Inflammatory macrophage treated with lipopolysaccharide for 1 hour (primary cell): ENCODE results near the gene CHCHD3.
"Not testable (repeated sequence)": the region's sequence is repeated elsewhere in the genome, so short reads cannot be mapped to it uniquely, and the experiment has no call there.

Experiments used
- DNase-seq, 2 donors: peaks; one replicate each; pipeline ENCODE4 v3.0.0-alpha.2; 2020 to 2022

Gene CHCHD3

GRCh38 chr7:132999845-133000244 is 82.0 kb downstream of the CHCHD3 start:
- DNase-seq, result no peak

- DNase-seq, result no peak
These were observed 83.1 kb downstream of the CHCHD3 start for GRCh38 chr7:132998763-132999162.

- DNase-seq, result no peak
These were observed 84.4 kb downstream of the CHCHD3 start for GRCh38 chr7:132997505-132997904.

DNA sequence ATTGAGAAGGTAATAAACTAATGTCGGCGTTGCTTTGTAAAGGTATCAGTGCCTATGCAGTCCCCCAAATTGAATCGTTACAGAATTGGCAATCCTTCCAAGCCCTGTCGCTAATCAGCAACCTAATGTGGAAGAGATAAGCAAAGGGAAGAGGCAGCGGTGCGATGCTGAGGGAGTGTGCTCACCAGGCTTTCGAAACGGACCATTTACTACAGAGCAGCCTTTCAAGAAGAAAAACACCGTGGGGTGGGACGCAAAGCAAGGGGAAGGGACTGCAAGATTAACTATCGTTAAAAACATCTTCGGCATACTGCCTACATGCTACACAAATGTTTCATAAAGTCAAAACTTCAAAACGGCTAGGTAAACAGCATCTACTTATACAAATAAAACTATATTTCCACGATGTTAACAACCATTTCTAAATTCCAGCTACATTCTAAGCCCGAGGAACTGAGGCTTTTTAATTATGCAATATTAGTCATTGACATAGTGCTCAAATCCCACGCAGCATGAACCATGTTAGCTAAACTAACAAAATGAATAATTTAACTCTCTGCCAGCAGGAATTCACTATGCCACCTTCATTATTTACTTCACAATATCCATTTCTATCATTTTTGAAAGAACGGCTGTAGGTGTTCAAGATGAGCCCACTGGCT is 85.2 kb downstream of the CHCHD3 start:
- DNase-seq, result no peak

- no peak for DNase-seq
These were observed 88.4 kb downstream of the CHCHD3 start for GRCh38 chr7:132993377-132994013.

DNA sequence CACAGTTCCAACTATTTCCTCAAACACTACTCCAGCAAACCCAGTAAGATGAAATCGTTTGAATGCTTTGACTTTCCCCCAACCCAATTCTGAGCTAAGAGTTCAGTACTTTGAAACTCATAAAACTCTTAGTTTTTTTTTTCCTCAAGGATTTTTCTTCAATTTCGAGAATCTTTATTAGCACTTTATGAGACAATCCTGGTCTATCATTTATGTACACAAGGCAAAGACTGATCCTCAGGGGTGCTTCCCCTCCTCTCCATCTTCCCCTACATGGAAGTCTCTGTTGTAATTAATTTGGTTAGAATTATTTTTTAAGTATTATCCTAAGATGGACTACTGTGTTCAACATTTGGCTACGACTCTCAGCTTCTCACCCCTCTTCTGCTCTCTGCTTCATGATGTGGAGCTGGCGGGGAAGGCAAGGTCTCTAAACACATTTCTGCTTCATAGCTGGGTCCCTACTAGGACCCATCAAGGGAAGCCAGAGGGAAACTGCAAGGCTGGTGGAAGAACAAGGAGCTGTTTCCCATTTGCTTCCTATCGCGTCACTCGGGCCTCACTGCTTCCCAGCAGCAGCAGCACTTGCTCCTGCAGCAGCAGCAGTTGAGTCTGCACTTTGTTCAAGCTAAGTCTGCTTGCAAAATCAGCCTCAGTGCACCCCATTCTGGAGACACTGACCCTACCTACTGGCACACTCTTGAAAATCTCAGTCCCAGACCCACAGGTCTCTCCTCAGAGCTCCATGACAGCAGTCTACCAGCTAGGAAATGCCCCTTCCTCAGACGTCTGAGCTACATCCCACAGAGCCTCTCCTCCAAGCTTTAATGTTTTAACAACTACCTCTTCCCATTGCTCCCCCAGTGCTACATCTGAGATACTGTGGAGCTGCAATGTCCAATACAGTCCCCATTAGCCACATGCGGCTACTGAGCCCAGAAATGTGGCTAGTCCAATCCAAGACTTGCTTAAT is 90.0 kb downstream of the CHCHD3 start:
- no peak for DNase-seq

GRCh38 chr7:132988117-132988516 is 93.8 kb downstream of the CHCHD3 start:
- no peak for DNase-seq

GRCh38 chr7:132980402-132980801 is 101.5 kb downstream of the CHCHD3 start:
- no peak for DNase-seq

DNA sequence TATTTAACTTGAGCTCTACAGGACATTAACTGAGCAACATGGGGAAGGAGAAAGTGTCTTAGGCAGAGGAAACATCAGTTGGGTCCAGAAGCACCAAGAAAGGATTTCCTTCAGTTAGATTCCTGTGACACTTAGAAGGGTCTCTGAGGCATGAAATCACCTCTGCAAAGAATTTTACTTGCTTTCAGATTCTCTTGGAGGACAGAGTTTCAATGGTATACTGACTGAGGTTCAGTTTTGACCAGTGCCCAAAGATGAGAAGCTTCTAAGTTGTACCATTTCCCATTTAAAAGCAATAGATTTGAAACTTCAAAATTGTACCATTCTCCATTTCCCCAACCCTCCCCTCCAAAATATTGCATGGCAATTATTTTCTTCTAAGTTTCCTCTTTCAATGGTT is 102.4 kb downstream of the CHCHD3 start:
- DNase-seq, result no peak

DNA sequence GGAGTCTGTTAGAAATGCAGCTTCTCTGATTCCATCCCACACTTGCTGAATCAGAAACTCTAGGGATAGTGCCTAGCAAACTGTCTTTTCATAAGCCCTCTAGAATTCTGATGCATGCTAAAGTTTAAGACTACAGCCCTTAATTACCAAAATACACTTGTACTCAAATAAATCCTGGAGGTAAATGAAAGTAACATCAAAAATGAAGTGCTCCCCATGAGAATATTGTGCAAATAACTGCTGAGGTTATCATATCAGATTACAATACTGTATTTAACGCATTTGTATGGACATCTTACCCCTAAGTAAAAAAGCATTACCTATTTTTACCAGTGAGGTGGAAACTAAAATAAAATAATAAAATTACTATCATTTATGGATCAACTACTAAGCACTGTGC is 104.7 kb downstream of the CHCHD3 start:
- no peak for DNase-seq

GRCh38 chr7:132972745-132973144 is 109.1 kb downstream of the CHCHD3 start:
- no peak for DNase-seq

- DNase-seq, result no peak
These were observed 111.6 kb downstream of the CHCHD3 start for GRCh38 chr7:132970257-132970656.

GRCh38 chr7:132969520-132969919 is 112.4 kb downstream of the CHCHD3 start:
- DNase-seq, result no peak

GRCh38 chr7:132967470-132967848 is 114.4 kb downstream of the CHCHD3 start:
- DNase-seq, result not testable (repeated sequence)

DNA sequence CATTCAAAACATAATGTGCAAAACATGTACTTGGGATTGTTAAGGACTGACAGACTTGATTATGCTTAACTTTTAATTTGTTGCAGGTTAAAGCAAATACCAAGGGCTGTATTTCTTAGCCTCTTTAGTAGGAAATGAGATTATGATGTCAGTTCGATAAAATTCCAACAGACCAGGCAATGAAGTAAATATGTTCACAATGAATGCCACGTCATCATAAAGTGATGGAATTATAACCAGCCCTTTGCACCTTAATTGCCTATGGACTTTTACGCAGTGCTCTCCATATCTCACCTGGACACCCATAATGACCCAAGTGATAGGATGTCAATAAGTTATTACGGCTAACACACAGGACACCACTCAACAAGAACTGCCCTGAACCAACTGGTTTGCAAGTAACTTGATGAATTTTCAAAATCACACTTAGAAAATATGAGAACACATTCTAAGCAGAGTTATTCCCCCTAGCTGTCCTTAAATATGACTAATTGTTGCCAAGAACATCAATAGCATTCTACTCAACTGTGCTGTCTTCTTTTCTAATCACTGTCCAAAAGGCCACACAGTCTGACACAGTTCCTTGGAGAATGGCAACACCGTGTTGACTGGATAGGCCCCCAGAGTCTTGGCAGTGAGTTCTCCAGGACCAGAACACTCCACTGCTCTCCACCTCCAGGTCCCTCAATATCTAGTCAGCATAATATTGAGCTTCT is 115.0 kb downstream of the CHCHD3 start:
- DNase-seq, result no peak

- no peak for DNase-seq
These were observed 115.9 kb downstream of the CHCHD3 start for GRCh38 chr7:132965951-132966350.

DNA sequence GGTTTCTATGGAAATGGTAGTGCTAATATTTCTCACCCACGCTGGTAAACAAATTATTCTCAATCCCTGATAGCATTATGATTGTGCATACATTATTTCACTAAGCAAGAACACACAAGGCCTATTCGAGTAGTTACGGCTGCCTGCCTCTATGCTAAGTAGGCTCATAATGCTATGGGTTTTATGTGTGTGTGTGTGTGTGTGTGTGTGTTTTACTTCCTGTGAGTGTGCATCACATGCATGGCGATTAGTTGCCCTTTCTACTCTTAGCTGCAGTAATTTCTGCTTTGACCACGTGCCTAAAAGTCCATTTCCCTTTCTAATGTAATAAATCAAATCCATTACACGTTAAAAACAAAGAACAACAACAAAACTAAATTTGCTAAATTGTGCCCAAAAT is 117.0 kb downstream of the CHCHD3 start:
- DNase-seq, result peak; percentile 45 to 48

- DNase-seq, result no peak
These were observed 122.0 kb downstream of the CHCHD3 start for GRCh38 chr7:132959891-132960290.

- no peak for DNase-seq
These were observed 125.3 kb downstream of the CHCHD3 start for GRCh38 chr7:132956556-132956955.

DNA sequence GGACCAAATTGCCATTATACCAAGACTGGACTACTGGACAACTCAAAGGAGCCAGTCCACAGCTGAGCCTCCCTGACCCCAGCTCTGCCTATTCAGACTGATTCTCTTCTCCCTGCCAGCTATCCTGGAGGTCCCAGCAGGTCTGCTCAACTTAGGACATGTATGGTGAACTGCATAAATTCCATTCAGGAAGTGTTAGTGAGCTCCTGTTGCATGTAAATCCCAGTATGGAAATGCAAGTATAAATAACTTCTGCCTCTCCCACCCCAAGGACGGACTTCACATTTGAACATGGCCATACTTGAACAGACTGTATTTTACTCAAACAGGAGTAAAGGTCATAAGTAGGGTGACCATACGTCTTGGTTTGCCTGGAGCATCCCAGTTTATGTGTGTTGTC is 128.4 kb downstream of the CHCHD3 start:
- DNase-seq, result no peak

DNA sequence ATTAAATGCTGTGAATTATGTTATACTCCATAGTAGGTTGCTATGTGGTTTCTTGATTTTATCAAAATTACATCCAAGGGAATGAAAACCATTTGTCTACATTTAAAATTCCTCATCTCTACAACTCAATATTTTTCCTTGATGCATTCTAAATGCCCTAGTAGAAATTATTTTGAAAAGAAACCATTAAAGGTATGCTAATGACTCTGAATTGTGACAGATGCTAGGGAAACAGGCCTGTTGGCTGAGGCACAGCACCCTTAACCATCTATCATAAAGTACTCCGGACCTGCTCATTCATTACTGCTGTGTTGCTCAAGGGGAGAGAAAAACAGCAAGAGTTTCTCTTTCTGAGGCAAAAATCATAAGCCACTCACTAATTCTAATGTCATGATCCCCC is 131.2 kb downstream of the CHCHD3 start:
- DNase-seq, result no peak

DNA sequence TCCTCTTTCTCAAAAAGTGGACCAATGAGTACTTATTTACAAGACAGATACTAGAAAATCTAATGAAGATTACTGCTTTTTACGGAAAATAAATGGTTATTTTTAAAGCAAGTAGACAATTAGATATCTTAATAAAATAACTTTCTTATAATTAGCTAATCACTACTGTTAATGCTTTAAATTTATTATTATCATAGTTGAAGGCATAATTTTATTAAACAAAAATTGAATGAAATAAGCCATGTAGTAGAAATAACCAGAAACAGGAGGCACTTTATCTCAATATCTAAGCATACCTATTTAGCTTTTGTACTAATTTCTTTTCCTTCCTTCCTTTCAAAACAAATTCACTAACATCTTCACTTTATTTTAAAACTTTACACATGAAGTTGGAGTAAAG is 134.9 kb downstream of the CHCHD3 start:
- DNase-seq, result no peak

DNA sequence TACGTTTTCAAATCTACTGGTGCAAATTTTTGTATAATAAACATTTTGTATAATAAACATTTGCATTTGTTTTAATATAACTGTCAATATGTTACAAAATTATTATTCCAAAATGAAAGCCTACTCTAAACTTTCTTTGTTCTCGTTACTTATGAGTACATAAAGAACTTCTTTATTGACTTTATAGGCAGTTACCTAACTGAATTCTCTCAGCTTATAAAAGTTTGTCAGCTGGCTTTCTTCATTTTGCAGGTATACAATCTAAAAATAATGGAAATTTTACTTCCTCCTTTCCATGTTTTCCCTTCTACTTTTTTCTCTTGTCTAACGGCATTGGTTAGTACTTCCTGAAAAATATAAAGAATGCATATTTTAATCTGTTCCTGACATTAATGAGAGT is 137.1 kb downstream of the CHCHD3 start:
- DNase-seq, result no peak
